DMS 273 (cell line): Measurements from ENCODE around the gene FITM1.
A peak's percentile ranks its signal among the peaks of the same experiment; 100 is the strongest.
"Not testable (repeated sequence)": the region's sequence is repeated elsewhere in the genome, so short reads cannot be mapped to it uniquely, and the experiment has no call there.

Experiments
- DNase-seq: peaks from one replicate; lab custom pipeline; 2025; ENCODE audit not compliant: unreplicated experiment; lab: John Stamatoyannopoulos, UW

FITM1 gene

DNA sequence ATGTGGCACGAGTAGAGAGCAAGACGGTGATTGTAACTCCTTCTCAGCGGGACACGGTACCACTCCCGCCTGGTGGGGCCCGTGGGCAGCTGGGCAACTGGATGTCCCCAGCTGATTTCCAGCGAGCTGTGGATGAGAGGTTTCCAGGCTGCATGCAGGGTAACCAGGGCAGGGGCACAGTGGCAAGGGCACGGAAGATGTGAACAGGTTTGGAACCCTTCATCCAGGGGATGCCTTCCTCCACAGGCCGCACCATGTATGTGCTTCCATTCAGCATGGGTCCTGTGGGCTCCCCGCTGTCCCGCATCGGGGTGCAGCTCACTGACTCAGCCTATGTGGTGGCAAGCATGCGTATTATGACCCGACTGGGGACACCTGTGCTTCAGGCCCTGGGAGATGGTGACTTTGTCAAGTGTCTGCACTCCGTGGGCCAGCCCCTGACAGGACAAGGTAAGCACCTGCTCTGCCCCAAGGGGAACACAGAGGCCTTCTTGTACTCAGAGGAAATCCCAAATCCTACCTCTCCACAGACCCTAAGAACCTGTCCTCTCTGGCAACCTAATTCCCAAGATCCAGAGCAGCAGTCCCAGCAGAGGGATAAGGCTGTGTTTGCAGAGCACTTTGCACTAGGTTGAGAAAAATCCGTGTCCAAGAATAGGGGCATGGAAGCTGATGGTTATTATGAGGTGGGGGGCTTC lies 32.1 kb upstream of the FITM1 start:
- no peak for DNase-seq

DNA sequence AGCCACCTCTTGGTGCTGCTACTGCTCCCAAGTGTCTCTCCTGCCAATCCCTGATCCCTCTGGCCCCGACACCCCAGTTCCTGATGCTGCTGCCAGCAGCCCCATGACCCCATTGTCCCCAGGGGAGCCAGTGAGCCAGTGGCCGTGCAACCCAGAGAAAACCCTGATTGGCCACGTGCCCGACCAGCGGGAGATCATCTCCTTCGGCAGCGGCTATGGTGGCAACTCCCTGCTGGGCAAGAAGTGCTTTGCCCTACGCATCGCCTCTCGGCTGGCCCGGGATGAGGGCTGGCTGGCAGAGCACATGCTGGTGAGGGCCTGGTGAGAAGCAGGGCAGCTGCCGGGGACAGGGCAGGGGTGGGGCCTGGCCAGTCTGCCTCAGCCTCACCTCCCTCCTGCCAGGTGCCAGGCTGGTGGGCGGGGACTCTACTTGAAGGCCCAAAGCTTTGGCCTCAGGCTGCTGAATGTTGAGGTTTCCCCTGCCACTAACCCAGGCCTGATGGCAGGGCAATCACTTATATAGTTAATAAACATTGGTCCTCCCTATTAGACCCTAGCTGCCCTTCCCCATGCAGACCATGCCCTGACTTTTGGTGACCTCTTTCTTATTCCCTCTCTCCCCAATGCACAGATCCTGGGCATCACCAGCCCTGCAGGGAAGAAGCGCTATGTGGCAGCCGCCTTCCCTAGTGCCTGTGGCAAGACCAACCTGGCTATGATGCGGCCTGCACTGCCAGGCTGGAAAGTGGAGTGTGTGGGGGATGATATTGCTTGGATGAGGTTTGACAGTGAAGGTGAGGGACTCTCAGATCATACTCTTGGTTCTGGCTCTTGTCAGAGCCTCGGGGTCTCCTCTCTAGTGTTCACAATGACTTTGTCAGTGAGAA lies 31.3 kb upstream of the FITM1 start:
- DNase-seq = no peak

DNA sequence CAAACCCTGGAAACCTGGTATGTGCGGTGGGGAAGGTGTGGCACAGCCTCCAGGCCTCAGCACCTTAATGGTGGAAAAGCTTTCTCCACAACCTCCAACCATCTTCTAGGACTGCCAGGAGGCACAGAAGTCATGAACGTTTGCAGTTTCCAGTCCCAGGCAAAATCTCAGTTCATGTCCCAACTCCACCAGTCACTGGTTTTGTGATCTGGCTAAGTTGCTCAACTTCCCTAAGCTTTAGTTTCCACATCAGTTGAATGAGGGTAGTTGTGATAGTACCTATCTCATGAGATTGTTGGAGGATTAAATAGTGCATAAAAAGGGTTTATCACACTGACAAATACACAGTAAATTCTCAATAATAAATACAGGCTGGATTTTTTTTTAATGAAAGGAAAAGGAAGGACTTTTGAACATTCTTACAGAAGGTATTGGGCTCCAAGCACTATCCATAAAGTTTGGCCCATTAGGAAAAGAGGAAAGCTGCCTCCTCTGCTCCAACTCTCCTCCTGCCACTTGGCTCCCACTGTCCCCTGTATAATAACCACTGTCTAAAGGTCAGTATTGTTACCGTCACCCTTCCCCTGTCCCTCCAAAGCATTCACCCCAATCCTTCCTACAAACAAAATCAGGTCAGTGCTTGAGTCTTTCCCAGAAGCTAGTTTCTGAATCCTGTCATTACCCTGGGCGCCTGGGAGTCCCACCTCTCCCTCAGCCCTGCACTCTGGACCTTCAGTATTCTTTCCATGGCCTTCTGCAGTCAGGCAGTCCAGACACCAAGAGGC lies 30.1 kb upstream of the FITM1 start:
- DNase-seq = no peak

DNA sequence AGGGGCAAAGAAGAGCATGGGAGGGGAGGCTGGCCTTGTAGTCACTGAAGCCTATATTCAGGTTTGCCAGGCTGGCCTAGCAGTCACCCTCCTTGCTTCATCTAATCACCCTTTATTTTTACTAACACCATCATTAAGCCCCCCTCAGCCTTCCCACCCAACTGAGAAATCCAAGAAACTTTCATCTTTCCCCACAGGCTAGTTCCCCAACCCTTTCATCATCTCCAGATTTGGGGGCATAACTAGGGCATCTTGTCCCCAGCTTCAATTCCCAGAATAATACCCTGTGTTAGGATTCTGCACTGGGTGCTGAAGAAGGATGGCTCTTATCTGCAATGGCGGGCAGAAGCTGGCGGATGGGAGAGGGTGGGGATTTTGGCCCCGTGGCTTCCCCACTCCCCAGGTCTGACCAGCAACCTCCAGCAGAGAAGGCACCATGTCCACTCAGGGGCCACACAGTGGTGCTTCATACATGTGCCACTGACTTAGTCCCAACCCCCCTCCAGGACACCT lies 29.4 kb upstream of the FITM1 start:
- DNase-seq = no peak

DNA sequence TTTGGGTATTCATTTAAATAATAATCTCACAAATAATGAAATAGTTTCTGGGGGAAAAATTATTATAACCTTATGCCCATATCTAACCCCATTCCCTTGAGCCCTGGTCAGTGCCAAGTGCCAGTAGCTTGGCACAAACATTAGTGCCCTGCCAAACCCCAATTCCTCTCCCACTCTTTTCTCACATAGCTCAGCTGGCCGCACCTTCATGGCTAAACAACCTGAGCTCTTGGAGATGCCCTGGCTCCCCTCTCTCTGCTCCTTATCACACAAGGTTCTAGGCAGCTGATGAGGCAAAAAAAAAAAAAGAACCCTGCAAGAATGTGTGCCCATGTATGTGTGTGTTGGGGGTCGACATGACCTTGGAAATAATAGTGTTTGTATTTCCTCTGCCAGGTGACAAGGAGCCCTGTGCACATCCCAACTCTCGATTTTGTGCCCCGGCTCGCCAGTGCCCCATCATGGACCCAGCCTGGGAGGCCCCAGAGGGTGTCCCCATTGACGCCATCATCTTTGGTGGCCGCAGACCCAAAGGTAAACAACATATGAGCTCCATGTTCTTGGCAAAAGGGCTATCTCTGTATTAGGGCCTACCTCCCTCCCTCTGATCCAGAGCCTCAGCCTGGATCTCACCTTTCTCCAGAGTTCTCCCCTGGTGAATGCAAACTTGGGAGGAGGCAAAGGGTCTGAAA lies 28.0 kb upstream of the FITM1 start:
- DNase-seq = no peak

DNA sequence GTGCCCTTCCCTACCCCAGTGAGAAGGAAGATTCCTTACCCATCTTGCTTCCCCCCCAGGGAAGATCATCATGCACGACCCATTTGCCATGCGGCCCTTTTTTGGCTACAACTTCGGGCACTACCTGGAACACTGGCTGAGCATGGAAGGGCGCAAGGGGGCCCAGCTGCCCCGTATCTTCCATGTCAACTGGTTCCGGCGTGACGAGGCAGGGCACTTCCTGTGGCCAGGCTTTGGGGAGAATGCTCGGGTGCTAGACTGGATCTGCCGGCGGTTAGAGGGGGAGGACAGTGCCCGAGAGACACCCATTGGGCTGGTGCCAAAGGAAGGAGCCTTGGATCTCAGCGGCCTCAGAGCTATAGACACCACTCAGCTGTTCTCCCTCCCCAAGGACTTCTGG lies 27.0 kb upstream of the FITM1 start:
- DNase-seq = no peak

DNA sequence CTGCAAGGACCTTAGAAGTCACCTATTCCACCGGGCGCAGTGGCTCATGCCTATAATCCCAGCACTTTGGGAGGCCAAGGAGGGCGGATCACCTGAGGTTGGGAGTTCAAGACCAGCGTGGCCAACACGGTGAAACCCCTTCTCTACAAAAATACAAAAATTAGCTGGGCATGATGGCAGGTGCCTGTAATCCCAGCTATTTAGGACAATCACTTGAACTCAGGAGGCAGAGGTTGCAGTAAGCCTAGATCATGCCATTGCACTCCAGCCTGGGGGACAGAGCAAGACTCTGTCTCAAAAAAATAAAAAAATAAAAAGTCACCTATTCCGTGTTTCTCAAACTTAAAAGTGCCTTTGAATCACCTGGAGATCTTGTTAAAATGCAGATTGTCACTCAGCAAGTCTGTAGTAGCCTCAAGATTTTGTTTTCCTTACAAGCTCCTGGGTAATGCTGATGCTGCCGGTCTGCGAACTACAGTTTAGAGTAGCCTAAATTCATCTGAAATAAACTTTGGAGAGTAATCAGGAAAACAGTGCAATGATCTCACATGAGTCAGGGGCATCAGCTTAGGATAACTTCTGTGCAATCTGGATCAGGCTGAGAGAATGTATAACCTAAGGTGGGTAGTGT lies 24.7 kb upstream of the FITM1 start:
- DNase-seq = not testable (repeated sequence)

DNA sequence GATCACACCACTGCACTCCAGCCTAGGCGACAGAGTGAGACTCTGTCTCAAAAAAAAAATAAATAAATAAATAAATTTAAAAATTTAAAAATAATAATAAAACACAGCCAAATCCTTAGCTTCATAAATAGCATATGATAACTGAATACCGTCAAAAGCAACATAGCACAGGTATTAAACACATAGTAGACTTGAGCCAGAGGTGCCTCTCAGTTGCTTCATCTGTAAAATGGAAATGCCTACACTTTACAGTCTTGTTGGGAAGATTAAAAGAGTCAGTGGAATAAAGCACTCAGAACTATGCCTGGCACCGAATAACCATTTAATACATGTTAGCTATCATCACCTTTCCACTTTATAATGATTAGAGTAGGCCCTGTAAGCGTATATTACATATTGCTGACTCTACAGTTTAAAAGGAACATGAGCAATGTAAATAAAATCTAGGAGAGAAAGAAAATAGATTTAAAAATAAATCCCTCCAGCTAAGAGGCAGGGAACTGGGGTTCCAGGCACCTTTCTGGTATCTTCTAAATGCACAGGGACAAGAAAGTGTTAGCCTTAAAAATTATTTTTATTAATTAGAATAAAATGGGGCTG lies 23.7 kb upstream of the FITM1 start:
- DNase-seq = no peak

DNA sequence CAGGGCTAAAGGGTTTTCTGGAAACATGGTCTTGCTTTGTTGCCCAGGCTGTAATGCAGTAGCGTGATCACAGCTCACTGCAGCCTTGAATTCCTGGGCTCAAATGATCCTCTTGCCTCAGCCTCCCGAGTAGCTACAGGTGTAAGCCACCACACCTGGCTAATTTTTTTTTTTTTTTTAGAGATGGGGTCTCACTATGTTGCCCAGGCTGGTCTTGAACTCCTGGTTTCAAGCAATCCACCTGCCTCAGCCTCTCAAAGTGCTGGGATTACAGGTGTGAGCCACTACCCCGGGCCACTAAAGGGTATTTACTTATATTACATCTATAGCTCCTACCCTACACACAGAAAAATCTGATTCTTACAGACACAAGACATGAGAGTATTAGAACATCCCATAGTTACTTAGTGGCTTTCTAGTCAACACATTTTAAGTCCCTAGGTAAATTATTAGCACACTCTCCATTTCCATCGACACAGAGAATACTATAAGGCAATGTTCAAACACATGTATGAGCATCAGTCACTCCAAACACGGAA lies 22.1 kb upstream of the FITM1 start:
- DNase-seq = no peak

DNA sequence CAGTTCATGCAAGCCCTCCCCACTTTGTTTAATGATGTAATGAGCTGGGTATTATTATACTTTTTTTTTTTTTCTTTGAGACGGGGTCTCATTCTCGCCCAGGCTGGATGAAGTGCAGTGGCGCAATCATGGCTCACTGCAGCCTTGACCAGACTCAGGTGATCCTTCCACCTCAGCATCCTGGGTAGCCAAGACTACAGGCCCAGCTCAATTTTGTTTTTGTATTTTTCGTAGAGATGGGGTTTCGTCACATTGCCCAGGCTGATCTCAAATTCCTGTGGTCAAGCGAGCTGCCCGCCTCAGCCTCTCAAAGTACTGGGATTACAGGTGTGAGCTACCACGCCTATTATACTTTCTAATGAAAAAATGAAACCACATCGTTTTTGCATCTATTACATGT lies 20.4 kb upstream of the FITM1 start:
- no peak for DNase-seq

DNA sequence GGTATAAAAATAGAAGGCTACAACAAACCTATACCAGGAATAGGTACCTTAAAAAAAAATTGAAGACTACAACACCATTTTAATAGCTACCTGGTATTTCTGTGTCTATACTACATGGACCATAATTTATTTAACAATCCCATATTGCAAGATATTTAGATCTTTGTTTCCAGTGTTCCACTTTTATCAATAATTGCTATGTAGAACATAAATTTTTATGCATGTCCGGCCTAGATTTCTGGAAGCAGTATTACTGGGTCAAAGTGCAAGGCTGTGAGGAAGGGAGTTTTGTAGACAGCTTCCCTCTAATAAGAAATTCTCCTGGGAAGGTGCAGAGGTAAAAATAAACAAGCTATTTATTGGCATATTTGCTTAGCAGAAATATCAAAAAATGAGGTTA lies 19.9 kb upstream of the FITM1 start:
- DNase-seq = no peak

DNA sequence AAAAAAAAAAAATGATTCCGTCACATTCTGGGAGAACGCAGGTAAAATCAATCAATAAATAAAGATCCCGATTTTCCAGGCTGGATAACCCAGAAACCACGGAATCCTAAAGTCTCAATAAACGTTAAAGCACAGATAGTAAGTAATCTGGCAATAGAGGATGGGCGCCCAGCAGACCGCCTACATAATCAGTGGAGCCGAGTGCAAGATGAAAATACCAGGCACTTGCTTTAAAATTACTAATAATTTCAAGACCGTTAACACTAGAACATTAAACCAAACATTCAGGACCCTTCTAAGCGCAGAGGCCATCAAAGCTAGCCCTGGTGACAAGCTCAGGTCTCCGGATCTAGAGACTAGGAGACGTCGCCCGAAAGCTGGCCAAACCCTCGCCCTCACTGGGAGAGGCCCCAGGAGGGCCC lies 17.1 kb upstream of the FITM1 start:
- DNase-seq = no peak

DNA sequence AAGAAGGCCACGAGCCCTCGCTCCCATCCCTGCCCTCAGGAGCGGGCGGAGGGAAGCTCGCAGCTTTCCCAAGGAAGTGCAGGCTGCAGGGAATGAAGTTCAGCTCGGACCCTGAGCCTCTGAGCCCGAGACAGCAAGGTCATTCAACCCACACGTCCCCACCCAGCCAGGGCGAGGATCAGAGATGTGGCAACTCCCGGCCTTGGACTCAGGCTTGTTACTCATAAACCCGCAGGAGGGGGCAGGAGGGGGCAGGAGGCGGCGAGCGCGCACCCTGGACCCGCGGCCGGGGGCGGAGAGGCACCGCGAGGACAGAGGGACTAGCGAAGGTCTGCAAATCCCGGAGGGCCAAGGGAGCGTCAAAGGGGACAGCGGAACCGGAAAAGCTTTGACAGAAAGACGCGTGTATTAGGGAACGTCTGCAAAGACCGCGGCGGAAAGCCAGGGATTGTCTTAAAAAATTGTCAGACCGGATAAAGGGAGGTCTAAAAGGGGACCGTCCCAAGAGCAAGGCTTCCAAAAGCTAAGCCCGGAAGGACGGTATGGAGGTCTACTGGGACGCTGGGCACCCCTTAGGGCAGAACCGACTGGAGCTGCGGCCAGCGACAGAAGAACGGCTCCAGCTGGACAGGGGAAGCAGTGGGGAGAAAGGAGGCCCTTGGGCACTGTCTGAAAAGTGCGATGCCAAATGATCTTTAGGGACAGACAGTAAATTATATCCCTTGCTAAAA lies 16.5 kb upstream of the FITM1 start:
- peak; percentile 94 for DNase-seq

DNA sequence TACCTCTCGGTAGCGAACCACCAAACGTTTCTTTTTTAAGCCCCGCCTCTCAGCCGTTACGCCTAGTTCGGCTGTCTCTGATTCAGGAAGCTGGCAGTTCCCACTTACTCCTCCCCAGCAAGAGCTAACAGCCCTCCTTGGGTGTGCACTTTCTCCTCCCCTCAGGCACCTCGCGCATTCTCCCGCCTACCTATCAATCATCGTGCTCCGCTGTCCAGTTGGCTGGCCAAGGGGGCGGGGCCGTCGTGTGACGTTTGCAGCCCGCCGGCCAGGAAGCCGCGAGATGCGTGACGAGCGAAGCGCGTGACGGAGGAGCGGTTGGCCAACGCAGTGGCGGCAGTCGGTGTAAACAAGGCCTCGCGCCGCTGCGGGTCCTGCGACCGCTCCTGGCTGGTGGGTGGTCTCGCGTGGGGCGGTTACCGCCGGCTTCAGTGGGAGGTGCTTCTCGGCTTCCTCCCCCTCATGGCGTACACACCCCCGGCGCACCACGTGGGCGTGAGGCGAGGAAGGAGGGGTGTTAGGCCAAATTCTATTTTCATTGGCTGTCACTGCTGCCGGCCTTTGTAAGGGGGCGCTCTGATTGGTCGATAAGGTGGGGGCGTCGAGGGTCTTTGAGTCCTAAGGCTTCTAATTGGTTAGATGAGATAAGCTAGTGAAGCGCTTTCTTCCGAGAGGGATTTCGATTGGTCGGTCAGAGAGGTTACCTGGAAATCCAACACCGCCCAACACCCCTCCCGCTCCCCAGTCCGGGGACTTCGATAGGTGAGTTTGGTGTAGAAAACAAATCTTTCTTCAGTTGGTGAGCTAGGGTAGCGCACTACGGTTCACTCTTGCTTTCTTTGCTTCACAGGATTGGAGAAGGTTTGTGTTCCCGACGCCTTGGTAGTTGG lies 15.7 kb upstream of the FITM1 start, which contains the start of the genes DCAF11 and NRL:
Gene DCAF11, plus strand, starts transcription at position 246 of the 890 bp plus-strand sequence. CDS start 818 bp downstream, outside the sequence.
Gene NRL, minus strand, starts transcription at position 418 of the 890 bp plus-strand sequence. CDS start 32,101 bp downstream, outside the sequence.
- DNase-seq = peak; percentile 100

DNA sequence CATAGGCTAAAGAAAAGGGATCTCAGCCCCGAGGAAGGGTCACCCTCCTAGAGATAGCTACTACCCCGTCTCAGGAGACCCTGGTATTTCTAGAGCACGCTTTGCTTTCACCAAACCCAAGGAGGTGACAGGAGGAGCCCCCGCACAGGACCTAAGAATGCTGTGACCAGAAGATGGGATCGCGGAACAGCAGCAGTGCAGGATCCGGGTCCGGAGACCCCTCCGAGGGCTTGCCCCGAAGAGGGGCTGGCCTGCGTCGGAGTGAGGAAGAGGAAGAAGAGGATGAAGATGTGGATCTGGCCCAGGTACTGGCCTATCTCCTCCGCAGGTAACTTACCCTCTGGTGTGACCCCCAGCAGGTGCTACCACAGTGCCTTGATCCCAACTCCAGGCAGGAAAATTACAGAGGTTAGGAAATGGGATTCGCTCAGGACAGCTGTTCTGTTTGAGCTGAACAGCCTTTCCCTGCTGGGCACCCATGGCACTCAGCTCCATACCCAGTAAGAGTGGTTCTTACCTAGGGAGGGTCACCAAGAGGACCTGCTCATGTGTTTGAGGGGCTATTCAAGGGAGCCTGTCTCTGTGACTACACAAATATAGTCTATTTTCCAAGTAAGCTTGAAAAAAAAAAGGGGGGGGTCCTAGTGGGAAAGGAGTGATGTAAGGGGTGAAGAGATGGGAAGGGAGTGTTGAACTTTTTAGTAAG lies 14.9 kb upstream of the FITM1 start:
- no peak for DNase-seq

DNA sequence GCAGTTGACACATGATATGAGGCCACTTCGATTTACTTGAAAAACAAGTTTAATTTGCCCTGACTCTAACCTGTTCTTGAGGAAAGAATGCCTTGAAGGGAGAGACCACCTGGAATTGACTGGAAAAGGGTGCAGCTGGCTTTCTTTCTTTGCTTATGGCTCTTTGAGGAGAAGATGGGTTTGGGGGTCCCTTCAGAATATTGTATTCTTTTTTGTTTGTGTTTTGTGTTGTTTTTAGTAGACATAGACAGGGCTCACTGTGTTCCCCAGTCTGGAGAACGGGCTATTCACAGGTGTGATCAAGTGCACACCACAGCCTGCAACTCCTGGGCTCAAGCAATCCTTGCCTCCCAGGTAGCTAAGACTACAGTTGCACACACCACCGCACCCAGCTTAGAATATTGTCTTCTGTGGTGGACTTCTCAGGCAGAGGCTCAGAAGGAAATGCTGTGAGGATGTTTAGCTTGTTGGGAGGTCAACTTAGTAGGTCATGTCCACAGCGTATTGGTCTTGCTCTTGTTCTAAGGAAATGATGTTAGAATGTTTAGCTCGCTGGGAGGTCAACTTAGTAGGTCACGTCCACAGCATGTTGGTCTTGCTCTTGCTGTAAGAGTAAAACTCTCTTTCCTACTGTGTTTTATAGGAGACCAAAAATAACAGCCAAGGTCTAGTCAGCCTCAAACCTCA lies 14.2 kb upstream of the FITM1 start:
- DNase-seq = no peak

DNA sequence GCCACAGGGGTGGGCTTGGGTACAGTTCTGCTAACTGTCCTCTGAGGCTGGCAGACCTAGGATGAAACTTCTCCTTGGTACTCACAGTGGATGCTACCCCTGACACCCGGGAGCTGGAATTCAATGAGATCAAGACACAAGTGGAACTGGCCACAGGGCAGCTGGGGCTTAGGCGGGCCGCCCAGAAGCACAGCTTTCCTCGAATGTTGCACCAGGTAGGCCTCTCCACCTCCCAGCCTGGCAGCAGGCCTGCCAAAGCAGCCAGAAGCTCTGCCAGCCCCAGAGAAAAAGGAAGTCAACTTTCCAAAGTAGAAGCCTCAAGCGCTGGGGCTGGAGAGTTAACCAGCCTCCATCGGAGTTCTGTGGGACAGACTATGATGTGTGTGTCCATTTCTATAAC lies 13.3 kb upstream of the FITM1 start:
- no peak for DNase-seq
